NCI-H345 treated with DMSO at 0.1 percent for 48 hours (cell line): Measurements from ENCODE around the gene FCHSD2.
"Not testable (repeated sequence)": the region's sequence is repeated elsewhere in the genome, so short reads cannot be mapped to it uniquely, and the experiment has no call there.

Experiments used
- DNase-seq: peaks from one replicate; lab custom pipeline; 2025; ENCODE audit not compliant: unreplicated experiment; lab: John Stamatoyannopoulos, UW

Gene FCHSD2

GRCh38 chr11:72890881-72891280 is 251.2 kb downstream of the FCHSD2 start:
- DNase-seq, result no peak

GRCh38 chr11:72886619-72887018 is 255.5 kb downstream of the FCHSD2 start:
- no peak for DNase-seq

- no peak for DNase-seq
Observed at GRCh38 chr11:72885749-72886609, 256.1 kb downstream of the FCHSD2 start.

- DNase-seq, result no peak
Observed at GRCh38 chr11:72876147-72876546, 266.0 kb downstream of the FCHSD2 start.

GRCh38 chr11:72875736-72876135 is 266.4 kb downstream of the FCHSD2 start:
- DNase-seq, result no peak

GRCh38 chr11:72872012-72872411 is 270.1 kb downstream of the FCHSD2 start:
- no peak for DNase-seq

GRCh38 chr11:72871119-72871518 is 271.0 kb downstream of the FCHSD2 start:
- no peak for DNase-seq

GRCh38 chr11:72869831-72870230 is 272.3 kb downstream of the FCHSD2 start:
- DNase-seq, result no peak

GRCh38 chr11:72867970-72868369 is 274.1 kb downstream of the FCHSD2 start:
- DNase-seq, result no peak

GRCh38 chr11:72864702-72865655 is 277.1 kb downstream of the FCHSD2 start:
- DNase-seq, result no peak

GRCh38 chr11:72863916-72864315 is 278.2 kb downstream of the FCHSD2 start:
- no peak for DNase-seq

GRCh38 chr11:72863091-72863490 is 279.0 kb downstream of the FCHSD2 start:
- no peak for DNase-seq

GRCh38 chr11:72860592-72860991 is 281.5 kb downstream of the FCHSD2 start:
- no peak for DNase-seq

GRCh38 chr11:72860010-72860409 is 282.1 kb downstream of the FCHSD2 start:
- DNase-seq, result no peak

- DNase-seq, result no peak
Observed at GRCh38 chr11:72859126-72859525, 283.0 kb downstream of the FCHSD2 start.

GRCh38 chr11:72858267-72858666 is 283.9 kb downstream of the FCHSD2 start:
- DNase-seq, result not testable (repeated sequence)

GRCh38 chr11:72856551-72857345 is 285.4 kb downstream of the FCHSD2 start:
- DNase-seq, result no peak

GRCh38 chr11:72856065-72856464 is 286.1 kb downstream of the FCHSD2 start:
- DNase-seq, result no peak

GRCh38 chr11:72851726-72852125 is 290.4 kb downstream of the FCHSD2 start:
- no peak for DNase-seq

GRCh38 chr11:72850832-72851231 is 291.3 kb downstream of the FCHSD2 start:
- no peak for DNase-seq
